GM23338 (cell line): ENCODE data around the gene FMN1. TPM values are rescaled to one million over a fixed set of nuclear protein-coding genes. Genes with fewer than 3 reads are reported as not detected.

Experiments used
- ATAC-seq: fragments of 200-7000 bp; cut with Tn5 transposase; 3 replicates; pipeline ENCODE4 v1.9.1; 2020
- DNase-seq: peaks from one replicate; pipeline ENCODE4 v3.0.0-alpha.2; 2015; ENCODE audit warnings: low spot score
- H2AFZ ChIP-seq: fragments of 200-600 bp; sonication (generic); 2 replicates; pipeline ENCODE4 v1.8.0; 2016; ENCODE audit warnings: antibody characterized with exemption, mild to moderate bottlenecking, moderate library complexity
- H3F3A ChIP-seq: fragments of 200-600 bp; sonication (generic); replicated peaks from 2 replicates; pipeline ENCODE4 v1.8.0; 2017; ENCODE audit warnings: antibody characterized with exemption, mixed run types, low read depth
- H3K27ac ChIP-seq: fragments of 200-600 bp; sonication (generic); 2 replicates; pipeline ENCODE4 v1.6.1; 2016; ENCODE audit warnings: low read depth
- H3K27me3 ChIP-seq: fragments of 200-600 bp; sonication (generic); 2 replicates; pipeline ENCODE4 v1.8.0; 2016; ENCODE audit warnings: mild to moderate bottlenecking, mixed run types, moderate library complexity; ENCODE audit not compliant: insufficient read depth
- H3K36me3 ChIP-seq: fragments of 200-600 bp; sonication (generic); 2 replicates; pipeline ENCODE4 v1.8.0; 2016; ENCODE audit warnings: mild to moderate bottlenecking; ENCODE audit not compliant: insufficient read depth
- H3K4me1 ChIP-seq: fragments of 200-600 bp; sonication (generic); 2 replicates; pipeline ENCODE4 v1.8.0; 2016; ENCODE audit warnings: mild to moderate bottlenecking, moderate library complexity; ENCODE audit not compliant: insufficient read depth
- H3K4me2 ChIP-seq: fragments of 200-600 bp; sonication (generic); 2 replicates; pipeline ENCODE4 v1.7.1; 2017; ENCODE audit warnings: mixed run types
- H3K4me3 ChIP-seq: fragments of 200-600 bp; sonication (generic); 2 replicates; pipeline ENCODE4 v1.6.1; 2016; ENCODE audit warnings: mixed run types
- H3K79me2 ChIP-seq: fragments of 200-600 bp; sonication (generic); replicated peaks from 2 replicates; pipeline ENCODE4 v1.8.0; 2017; ENCODE audit warnings: mild to moderate bottlenecking; ENCODE audit not compliant: insufficient read depth
- H3K9me2 ChIP-seq: fragments of 200-600 bp; sonication (generic); 2 replicates; pipeline ENCODE4 v1.8.0; 2017; ENCODE audit not compliant: insufficient read depth
- H4K20me1 ChIP-seq: fragments of 200-600 bp; sonication (generic); replicated peaks from 2 replicates; pipeline ENCODE4 v1.8.0; 2017; ENCODE audit warnings: mild to moderate bottlenecking; ENCODE audit not compliant: insufficient read depth
- H3K27ac Mint-ChIP-seq: 2 replicates; pipeline ENCODE4 v1.8.0; 2020; ENCODE audit warnings: inconsistent platforms, mild to moderate bottlenecking, moderate library complexity, mixed read lengths
- H3K27me3 Mint-ChIP-seq: 3 replicates; pipeline ENCODE4 v1.8.0; 2022; ENCODE audit warnings: low read depth, mild to moderate bottlenecking, moderate library complexity, mixed read lengths, inconsistent platforms; ENCODE audit not compliant: insufficient read depth, poor library complexity
- H3K36me3 Mint-ChIP-seq: 3 replicates; pipeline ENCODE4 v1.8.0; 2021; ENCODE audit warnings: low read depth, mild to moderate bottlenecking, inconsistent platforms, moderate library complexity, mixed read lengths
- H3K4me1 Mint-ChIP-seq: 3 replicates; pipeline ENCODE4 v1.8.0; 2020; ENCODE audit warnings: mild to moderate bottlenecking, inconsistent platforms, mixed read lengths
- H3K4me3 Mint-ChIP-seq: 3 replicates; pipeline ENCODE4 v1.8.0; 2021; ENCODE audit warnings: moderate library complexity, mild to moderate bottlenecking, inconsistent platforms, mixed read lengths
- H3K9me3 Mint-ChIP-seq: 3 replicates; pipeline ENCODE4 v1.8.0; 2020; ENCODE audit warnings: moderate library complexity, mild to moderate bottlenecking, inconsistent platforms, mixed read lengths
- CREB1 ChIP-seq: fragments of 250-450 bp; sonication (Bioruptor Pico); IDR thresholded peaks from 2 replicates; pipeline ENCODE4 v1.5.0; 2020; ENCODE audit warnings: low read depth, mild to moderate bottlenecking, moderate library complexity
- CTCF ChIP-seq, 2 experiments: fragments of 200-600 bp in 1 of 2; sonication (generic) in 1 of 2; conservative IDR thresholded peaks; 2 replicates each; pipeline versions ENCODE4 v1.5.1 to v1.6.1; 2016 to 2017; ENCODE audit warnings: antibody characterized with exemption in 2 of 2, low read depth in 2 of 2, mild to moderate bottlenecking in 2 of 2, moderate library complexity in 1 of 2
- ETS1 ChIP-seq: IDR thresholded peaks from 2 replicates; pipeline ENCODE4 v1.6.1; 2016; ENCODE audit warnings: antibody characterized with exemption
- EZH2 ChIP-seq: fragments of 200-600 bp; sonication (generic); IDR thresholded peaks from one replicate; pipeline ENCODE4 v1.8.0; 2017; ENCODE audit warnings: antibody characterized with exemption, mild to moderate bottlenecking, low read depth; ENCODE audit not compliant: unreplicated experiment
- EZH2phosphoT487 ChIP-seq: fragments of 200-600 bp; sonication (generic); IDR thresholded peaks from one replicate; pipeline ENCODE4 v1.8.1; 2018; ENCODE audit warnings: antibody characterized with exemption; ENCODE audit not compliant: unreplicated experiment
- JUNB ChIP-seq: IDR thresholded peaks from one replicate; pipeline ENCODE4 v1.6.1; 2016; ENCODE audit warnings: antibody characterized with exemption; ENCODE audit not compliant: unreplicated experiment
- NANOG ChIP-seq: IDR thresholded peaks from 2 replicates; pipeline ENCODE4 v1.6.1; 2016; ENCODE audit warnings: antibody characterized with exemption, borderline replicate concordance
- POLR2AphosphoS5 ChIP-seq: IDR thresholded peaks from 2 replicates; pipeline ENCODE4 v1.6.1; 2016; ENCODE audit warnings: antibody characterized with exemption, low read depth
- REST ChIP-seq: IDR thresholded peaks from one replicate; pipeline ENCODE4 v1.6.1; 2018; ENCODE audit warnings: antibody characterized with exemption; ENCODE audit not compliant: unreplicated experiment
- STAT1 ChIP-seq: IDR thresholded peaks from one replicate; pipeline ENCODE4 v1.6.1; 2016; ENCODE audit warnings: antibody characterized with exemption; ENCODE audit not compliant: unreplicated experiment
- ZNF114 ChIP-seq: fragments of 250-450 bp; sonication (Bioruptor Pico); IDR thresholded peaks from 2 replicates; pipeline ENCODE4 v1.5.0; 2020; ENCODE audit warnings: mild to moderate bottlenecking, moderate library complexity
- ZNF331 ChIP-seq: fragments of 250-450 bp; sonication (Bioruptor Pico); IDR thresholded peaks from 2 replicates; pipeline ENCODE4 v1.5.0; 2020; ENCODE audit warnings: low read depth, mild to moderate bottlenecking, moderate library complexity
- ZNF462 ChIP-seq: fragments of 250-450 bp; sonication (Bioruptor Pico); IDR thresholded peaks from 2 replicates; pipeline ENCODE4 v1.5.0; 2020; ENCODE audit warnings: mild to moderate bottlenecking, moderate library complexity
- polyA plus RNA-seq: library from polyadenylated mRNA; unstranded; fragments of >200 nt; fragmentation: Nextera tagmentation; extraction: Ambion mirVana; gene quantifications from 2 replicates; pipeline ENCODE4 v1.2.1, GENCODE V29; 2016
- total RNA-seq: library from RNA; depleted of rRNA; stranded (reverse); fragments of >200 nt; shearing (Covaris generic); gene quantifications from 2 replicates; pipeline ENCODE4 v1.2.3, GENCODE V29; 2014

Gene FMN1
- total and polyA plus RNA-seq, 2 experiments from 2014 or later = 1.2 to 1.6 TPM

GRCh38 chr15:33014586-33014985 lies 179.9 kb downstream of the FMN1 start:
- Histone ChIP-seq H3K79me2 (no peaks in the 10 kb centered on the region), H3F3A (no peaks in the 10 kb centered on the region), H4K20me1 (no peaks in the 10 kb centered on the region), H3K9me2 (peaks cover 3% of the 10 kb centered on the region; the same call in 1 of the 2 replicates), H3K27ac (no peak overlapping the region), H3K4me3 (no peak overlapping the region), H3K27me3 (no peaks in the 10 kb centered on the region), H3K36me3 (no peaks in the 10 kb centered on the region), H3K4me2 (no peak overlapping the region), H3K4me1 (no peaks in the 10 kb centered on the region; the same call in 1 of the 2 replicates), H2AFZ (no peak overlapping the region)
- no peaks in the 10 kb centered on the region; the same call in 2 of the 3 replicates for H3K36me3 Mint-ChIP-seq
- no peak overlapping the region for H3K27ac Mint-ChIP-seq
- no peaks in the 10 kb centered on the region for H3K9me3 Mint-ChIP-seq
- ATAC-seq (no peak), DNase-seq (no peak)
- H3K27me3 Mint-ChIP-seq = peaks cover 2% of the 10 kb centered on the region
- H3K4me1 Mint-ChIP-seq = peaks cover 10% of the 10 kb centered on the region; the same call in 2 of the 3 replicates
- no peak for TF ChIP-seq ZNF462 (CRISPR knock-in tag)
- TF ChIP-seq ZNF331 (CRISPR knock-in tag) = no peak
- no peak for TF ChIP-seq REST
- no peak for TF ChIP-seq EZH2phosphoT487
- no peak for TF ChIP-seq JUNB
- TF ChIP-seq CTCF (conservative IDR thresholded peaks at IDR 0.05; ENCODE audit: low read depth in 2 of 2) = no peak
- no peak for TF ChIP-seq STAT1
- TF ChIP-seq CREB1 = no peak
- TF ChIP-seq NANOG = no peak
- TF ChIP-seq POLR2AphosphoS5 = no peak
- no peak for TF ChIP-seq EZH2
- no peak for TF ChIP-seq ZNF114 (CRISPR knock-in tag)
- TF ChIP-seq ETS1 = no peak
- H3K4me3 Mint-ChIP-seq = no peak overlapping the region
